T-cell (primary cell): ENCODE measurements around the gene CHD2. TPM values are rescaled to one million over a fixed set of nuclear protein-coding genes. Genes with fewer than 3 reads are reported as not detected.

Experiments
- ATAC-seq, 4 experiments: fragments of 200-7000 bp in 3 of 4; fragments of 150-1000 bp in 1 of 4; cut with Tn5 transposase; replicated peaks in 1 of 4; 1 replicate in 3 of 4; 2 replicates in 1 of 4; pipeline ENCODE4 v1.10.0; 2021; ENCODE audit warnings: moderate library complexity in 3 of 4, mild to moderate bottlenecking in 2 of 4, moderate number of reproducible peaks in 1 of 4
- CTCF ChIA-PET, 2 donors: fragments of 300-600 bp; sonication (Branson Sonifier 250); formaldehyde crosslinking; loops; one replicate each; lab custom pipeline; 2022; ENCODE audit warnings: antibody characterized with exemption in 2 of 2; lab: Charles Lee
- POLR2A ChIA-PET, 2 donors: fragments of 300-600 bp; sonication (Branson Sonifier 250); formaldehyde crosslinking; loops; one replicate each; lab custom pipeline; 2022; ENCODE audit warnings: antibody characterized with exemption in 2 of 2; lab: Charles Lee
- DNase-seq, 35 experiments: peaks; one replicate each; pipeline versions ENCODE4 v3.0.0 to v3.0.0-alpha.2; 2013 to 2023
- H3K27ac ChIP-seq: one replicate; pipeline ENCODE4 v1.5.1; 2013; ENCODE audit warnings: low read length
- H3K27me3 ChIP-seq, 2 experiments: replicated peaks in 1 of 2; 1 replicate in 1 of 2; 2 replicates in 1 of 2; pipeline versions ENCODE4 v1.6.1 to v1.7.0; 2013; ENCODE audit warnings: low read length in 1 of 2, mixed read lengths in 1 of 2; ENCODE audit not compliant: control insufficient read depth in 2 of 2, insufficient read depth in 2 of 2; ENCODE audit errors: extremely low read depth in 1 of 2
- H3K36me3 ChIP-seq, 2 donors: 1 replicate in 1 of 2; 2 replicates in 1 of 2; pipeline versions ENCODE4 v1.6.1 to v1.7.0; 2013; ENCODE audit warnings: low read length in 1 of 2; ENCODE audit not compliant: control insufficient read depth in 2 of 2, insufficient read depth in 1 of 2; ENCODE audit errors: extremely low read depth in 1 of 2
- H3K4me1 ChIP-seq, 2 experiments: 1 replicate in 1 of 2; 2 replicates in 1 of 2; pipeline versions ENCODE4 v1.6.1 to v1.7.0; 2013; ENCODE audit warnings: low read length in 2 of 2, mixed read lengths in 1 of 2; ENCODE audit not compliant: insufficient read depth in 2 of 2, control insufficient read depth in 1 of 2; ENCODE audit errors: extremely low read depth in 1 of 2
- H3K4me3 ChIP-seq, 2 donors: 1 replicate in 1 of 2; 2 replicates in 1 of 2; pipeline versions ENCODE4 v1.5.1 to v1.7.0; 2013; ENCODE audit warnings: mild to moderate bottlenecking in 2 of 2, low read length in 1 of 2, moderate library complexity in 1 of 2; ENCODE audit not compliant: control insufficient read depth in 1 of 2; ENCODE audit errors: extremely low read depth in 1 of 2
- H3K9me3 ChIP-seq: 2 replicates; pipeline ENCODE4 v1.7.0; 2013
- H3K27ac Mint-ChIP-seq, 2 donors: one replicate each; pipeline ENCODE4 v1.8.0; 2020 to 2021; ENCODE audit warnings: mild to moderate bottlenecking in 2 of 2, mixed read lengths in 2 of 2
- H3K27me3 Mint-ChIP-seq, 2 donors: one replicate each; pipeline ENCODE4 v1.8.0; 2021 to 2022; ENCODE audit warnings: mixed read lengths in 2 of 2
- H3K36me3 Mint-ChIP-seq: one replicate; pipeline ENCODE4 v1.8.0; 2021; ENCODE audit warnings: mixed read lengths
- H3K4me1 Mint-ChIP-seq, 3 donors: one replicate each; pipeline ENCODE4 v1.8.0; 2020 to 2022; ENCODE audit warnings: mixed read lengths in 3 of 3, mild to moderate bottlenecking in 1 of 3
- H3K4me3 Mint-ChIP-seq, 3 donors: one replicate each; pipeline ENCODE4 v1.8.0; 2020 to 2022; ENCODE audit warnings: mild to moderate bottlenecking in 3 of 3, mixed read lengths in 3 of 3, moderate library complexity in 3 of 3
- H3K9me3 Mint-ChIP-seq, 3 donors: one replicate each; pipeline ENCODE4 v1.8.0; 2020 to 2022; ENCODE audit warnings: mixed read lengths in 3 of 3
- WGBS: methylation state at CpG from one replicate; pipeline ENCODE4 v1.1.5; 2013; ENCODE audit warnings: missing lambda C conversion rate; ENCODE audit not compliant: insufficient coverage; 5-methylcytosine and 5-hydroxymethylcytosine counted together
- total RNA-seq, 35 experiments: library from RNA in 6 of 35; stranded (reverse) in 6 of 35; fragments of 120-200 nt in 1 of 35; gene quantifications; one replicate each; pipeline versions ENCODE4 v1.2.1 to v1.2.4 and lab custom pipeline; 2013 to 2026

Gene CHD2
- total RNA-seq, 5 donors from 2014 or later (not counting 1 experiment from before 2014, with no cell fraction given), result 231 to 506 (median 266) TPM

DNA sequence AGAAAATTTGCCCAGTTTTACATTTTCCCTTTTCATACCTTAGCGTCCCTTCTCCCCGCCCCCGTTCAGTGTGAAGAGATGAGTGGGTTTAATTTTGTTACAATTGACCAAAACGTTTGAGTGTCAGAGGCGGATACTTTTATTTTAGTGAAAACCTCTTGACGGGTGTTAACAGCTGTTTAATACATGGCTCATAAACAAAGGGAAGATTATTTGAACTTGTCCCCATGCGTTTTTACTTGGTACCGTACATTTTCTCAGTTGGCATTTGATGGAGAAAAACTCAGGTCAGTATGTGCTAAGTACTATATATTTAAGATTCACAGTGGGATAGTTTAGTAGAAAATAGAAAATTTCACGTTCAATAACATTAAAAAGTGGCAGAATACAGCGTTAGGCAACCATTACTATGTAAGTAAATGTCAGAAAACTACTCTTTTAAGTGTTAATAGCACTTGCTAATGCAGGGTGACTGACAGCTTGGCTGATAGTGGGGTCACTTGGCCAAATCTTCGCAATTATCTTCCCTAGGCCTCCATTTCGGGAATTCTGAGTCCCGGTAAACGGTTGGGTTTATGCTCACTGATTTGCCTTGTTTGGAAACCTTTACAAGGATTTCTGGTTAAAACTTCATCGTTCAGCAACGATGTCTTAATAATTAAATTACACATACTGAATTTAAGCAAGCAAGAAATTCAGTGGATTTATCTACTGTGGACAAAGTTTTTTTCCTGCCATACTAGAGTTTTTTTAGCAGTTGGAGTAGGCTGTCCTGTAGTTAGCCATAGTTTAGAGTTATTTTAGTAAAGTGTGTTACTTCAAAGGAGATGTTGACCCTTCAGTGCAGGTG is 4.8 kb downstream of the CHD2 start:
- POLR2A ChIA-PET, result interaction anchor here in 1 of 2 donors (1.0 to 11.6 kb wide), 3 partner anchors 11 to 108 kb away, joined by 4 to 372 read pairs (median 88); no protein-coding TSS in a partner anchor
- H3K4me1 ChIP-seq, result peaks cover 28 to 62% of the 10 kb centered on the region in 2 experiments
- DNase-seq, result no peak
- H3K4me3 ChIP-seq, result peak overlapping the region; percentile 87 to 88
- CTCF ChIA-PET, result interaction anchor here in 1 of 2 donors (0.7 to 2.0 kb wide), 3 partner anchors 10 to 107 kb away, joined by 3 to 11 read pairs (median 11); no protein-coding TSS in a partner anchor
- peak overlapping the region; percentile 96 for H3K27ac ChIP-seq
- 68% methylated on average over 4 of the region's 16 CpGs for WGBS
- H3K36me3 Mint-ChIP-seq, result peaks cover 34% of the 10 kb centered on the region
- ATAC-seq, result no peak
- no peaks in the 10 kb centered on the region for H3K9me3 ChIP-seq
- H3K27ac Mint-ChIP-seq, result peak overlapping the region; percentile 100
- no peaks in the 10 kb centered on the region for H3K27me3 ChIP-seq
- H3K9me3 Mint-ChIP-seq, result no peaks in the 10 kb centered on the region
- H3K4me3 Mint-ChIP-seq, result peak overlapping the region; percentile 93 to 99 (median 99)
- no peaks in the 10 kb centered on the region for H3K27me3 Mint-ChIP-seq
- H3K36me3 ChIP-seq, result peaks cover 0 to 18% of the 10 kb centered on the region in 2 donors
- H3K4me1 Mint-ChIP-seq, result peaks cover 64 to 80% (median 69%) of the 10 kb centered on the region in 3 donors

DNA sequence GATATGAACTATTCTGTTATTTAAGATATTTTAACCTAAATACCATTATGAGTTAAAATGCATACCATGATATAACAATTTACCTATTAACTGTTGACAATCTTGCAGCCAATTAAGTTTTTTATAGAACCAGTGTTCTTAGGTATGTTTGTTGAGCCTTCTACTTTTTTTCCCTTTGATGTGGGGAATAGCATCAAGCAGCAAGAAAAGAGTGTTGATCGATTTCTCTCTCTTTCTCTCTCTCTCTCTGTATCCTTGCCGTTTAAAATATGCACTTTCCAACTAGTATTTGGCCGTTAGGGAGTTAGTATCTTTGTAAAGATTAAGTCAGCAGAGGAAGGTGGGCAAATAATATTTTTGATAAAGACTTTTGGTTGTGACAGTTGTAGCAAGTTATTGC is 5.9 kb downstream of the CHD2 start:
- Histone ChIP-seq H3K4me1 (peaks cover 35 to 73% of the 10 kb centered on the region in 2 experiments), H3K9me3 (no peaks in the 10 kb centered on the region), H3K36me3 (peaks cover 0 to 21% of the 10 kb centered on the region in 2 donors), H3K27me3 (no peaks in the 10 kb centered on the region), H3K27ac (peak overlapping the region; percentile 96), H3K4me3 (peak overlapping the region in 1 of 2 donors; percentile 15)
- Mint-ChIP-seq H3K4me1 (peaks cover 73 to 84% (median 76%) of the 10 kb centered on the region in 3 donors), H3K27me3 (no peaks in the 10 kb centered on the region), H3K27ac (peak overlapping the region; percentile 100), H3K4me3 (peak overlapping the region; percentile 93 to 99 (median 99)), H3K36me3 (peaks cover 36% of the 10 kb centered on the region), H3K9me3 (no peaks in the 10 kb centered on the region)
- ChIA-PET POLR2A (interaction anchor here (0.5 to 11.6 kb wide), 9 partner anchors 9 to 108 kb away, joined by 3 to 372 read pairs (median 6); no protein-coding TSS in a partner anchor), CTCF (interaction anchor here in 1 of 2 donors (0.7 to 3.4 kb wide), 5 partner anchors 9 to 109 kb away, joined by 3 to 32 read pairs (median 5); no protein-coding TSS in a partner anchor)
- ATAC-seq (no peak), DNase-seq (peak in 1 of 35 experiments; percentile 59)
- WGBS, result no CpG with 5 or more reads among the region's 3 CpGs

DNA sequence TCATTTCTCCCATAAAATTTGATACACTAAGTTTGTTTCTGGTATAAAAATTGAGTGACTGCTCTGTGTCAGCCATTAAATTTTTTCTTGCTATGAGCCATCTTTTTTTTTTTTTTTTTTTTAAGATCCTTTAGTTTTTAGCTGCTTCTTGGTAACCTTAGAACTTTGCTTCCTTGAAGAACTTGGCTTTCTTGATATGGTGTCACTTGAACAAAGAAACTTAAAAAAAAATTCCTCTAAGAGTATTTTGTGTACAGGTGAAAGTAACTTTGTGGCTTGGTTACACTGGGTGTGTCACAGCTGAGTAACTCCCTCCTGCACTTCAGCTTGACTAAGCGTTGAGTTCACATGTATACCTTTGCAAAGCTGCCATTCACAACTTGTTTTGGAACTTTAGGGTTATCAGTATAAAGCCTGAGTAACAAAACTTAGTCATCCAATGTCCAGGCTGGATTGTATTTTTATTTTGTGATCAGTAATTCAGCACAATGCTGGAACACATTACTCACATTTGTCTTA is 6.5 kb downstream of the CHD2 start:
- ChIA-PET POLR2A (interaction anchor here (0.6 to 11.6 kb wide), 12 partner anchors 9 to 95 kb away, joined by 3 to 372 read pairs (median 6); no protein-coding TSS in a partner anchor), CTCF (interaction anchor here in 1 of 2 donors (0.5 to 3.4 kb wide), 9 partner anchors 8 to 225 kb away, joined by 3 to 32 read pairs (median 5); no protein-coding TSS in a partner anchor)
- no CpG with 5 or more reads among the region's 1 CpG for WGBS
- DNase-seq (peak in 6 of 35 experiments; percentile 17 to 76 (median 32)), ATAC-seq (peak; percentile 19 to 46 (median 34))
- peak overlapping the region; percentile 96 for H3K27ac ChIP-seq
- peaks cover 39 to 79% of the 10 kb centered on the region in 2 experiments for H3K4me1 ChIP-seq
- no peaks in the 10 kb centered on the region for H3K9me3 ChIP-seq
- Mint-ChIP-seq H3K9me3 (no peaks in the 10 kb centered on the region), H3K27me3 (no peaks in the 10 kb centered on the region), H3K36me3 (peaks cover 36% of the 10 kb centered on the region), H3K4me3 (peak overlapping the region; percentile 93 to 99 (median 99)), H3K27ac (peak overlapping the region; percentile 100), H3K4me1 (peaks cover 79 to 90% (median 82%) of the 10 kb centered on the region in 3 donors)
- peaks cover 0 to 16% of the 10 kb centered on the region in 2 donors for H3K36me3 ChIP-seq
- peak overlapping the region; percentile 5 to 15 for H3K4me3 ChIP-seq
- no peaks in the 10 kb centered on the region for H3K27me3 ChIP-seq

DNA sequence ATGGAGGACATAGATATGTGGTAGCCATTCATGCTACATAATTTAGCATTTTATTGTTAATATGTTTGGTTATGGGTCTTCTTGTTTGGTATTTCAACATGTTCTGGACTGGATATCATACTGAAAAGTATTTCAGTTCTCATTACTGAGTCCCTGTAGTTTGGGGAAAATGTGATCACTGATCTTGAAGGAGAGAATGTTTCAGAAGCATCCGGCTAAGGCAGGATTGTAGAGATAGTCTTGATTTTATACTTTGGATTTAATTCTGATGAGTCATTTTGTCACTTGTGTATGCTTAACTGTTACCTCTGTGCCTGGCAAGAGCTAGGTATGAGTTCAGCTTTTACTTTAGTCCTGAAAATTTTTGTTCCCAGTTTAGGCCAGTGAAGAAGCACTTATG is 7.1 kb downstream of the CHD2 start:
- Mint-ChIP-seq H3K4me3 (peak overlapping the region; percentile 93 to 99 (median 99)), H3K36me3 (peaks cover 42% of the 10 kb centered on the region), H3K4me1 (peaks cover 85 to 96% (median 88%) of the 10 kb centered on the region in 3 donors), H3K27ac (peak overlapping the region; percentile 100), H3K27me3 (no peaks in the 10 kb centered on the region), H3K9me3 (no peaks in the 10 kb centered on the region)
- ATAC-seq (no peak), DNase-seq (no peak)
- Histone ChIP-seq H3K27ac (peak overlapping the region; percentile 96), H3K4me1 (peaks cover 45 to 80% of the 10 kb centered on the region in 2 experiments), H3K36me3 (peaks cover 0 to 18% of the 10 kb centered on the region in 2 donors), H3K9me3 (no peaks in the 10 kb centered on the region), H3K27me3 (no peaks in the 10 kb centered on the region), H3K4me3 (peak overlapping the region in 1 of 2 donors; percentile 27)
- POLR2A ChIA-PET, result interaction anchor here (0.6 to 11.6 kb wide), 14 partner anchors 9 to 114 kb away, joined by 3 to 372 read pairs (median 8); no protein-coding TSS in a partner anchor
- WGBS, result 0% methylated on average over 1 of the region's 1 CpG
- CTCF ChIA-PET, result interaction anchor here in 1 of 2 donors (0.5 to 3.4 kb wide), 8 partner anchors 10 to 111 kb away, joined by 3 to 32 read pairs (median 8); no protein-coding TSS in a partner anchor

DNA sequence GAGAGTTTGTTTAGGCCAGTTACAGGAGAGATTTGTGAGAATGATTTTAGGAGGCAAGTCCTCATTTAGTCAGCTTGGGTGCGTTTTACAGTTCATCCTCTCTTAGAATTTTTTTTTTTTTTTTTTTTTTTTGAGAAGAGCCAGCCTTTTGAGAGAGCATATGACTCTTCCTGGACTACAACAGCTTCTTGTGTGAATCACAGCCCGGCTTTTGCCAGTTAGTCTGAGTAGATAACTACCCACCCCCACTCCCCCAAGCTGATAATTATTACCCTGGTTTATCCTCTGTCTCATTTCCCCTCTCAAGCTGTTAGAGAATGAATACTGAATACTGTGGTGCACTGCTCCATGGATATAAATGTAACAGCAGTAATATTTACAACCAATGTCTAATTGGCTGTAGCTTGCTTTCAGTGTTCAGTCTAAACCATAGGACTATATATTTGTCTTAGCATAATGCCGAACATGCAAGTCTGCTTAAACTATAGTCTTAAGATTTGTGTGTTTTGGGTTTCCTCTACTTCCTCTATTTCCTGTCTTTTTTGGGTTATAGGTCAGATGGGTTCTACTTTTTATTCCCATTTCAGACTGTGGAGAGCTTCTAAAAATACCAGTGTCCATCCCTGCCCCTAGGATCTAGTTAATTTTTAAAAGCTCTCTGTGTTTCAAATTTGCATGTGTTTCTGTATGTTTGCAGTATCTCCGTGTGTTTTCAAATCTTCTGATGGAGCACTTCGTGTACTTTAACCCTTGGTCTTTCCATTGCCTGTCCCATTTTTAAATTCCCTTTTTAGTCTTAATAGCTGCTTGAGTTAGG is 8.0 kb downstream of the CHD2 start:
- Mint-ChIP-seq H3K27me3 (no peaks in the 10 kb centered on the region), H3K27ac (peak overlapping the region; percentile 100), H3K4me1 (peaks cover 90 to 99% (median 90%) of the 10 kb centered on the region in 3 donors), H3K4me3 (peak overlapping the region; percentile 93 to 99 (median 99)), H3K36me3 (peaks cover 42% of the 10 kb centered on the region), H3K9me3 (no peaks in the 10 kb centered on the region)
- no peaks in the 10 kb centered on the region for H3K9me3 ChIP-seq
- POLR2A ChIA-PET, result interaction anchor here (0.6 to 11.6 kb wide), 20 partner anchors 8 to 113 kb away, joined by 3 to 372 read pairs (median 8); partner anchors contain the start of gene CHD2 (in 2 of the 2)
- H3K36me3 ChIP-seq, result peaks cover 0 to 15% of the 10 kb centered on the region in 2 donors
- no peaks in the 10 kb centered on the region for H3K27me3 ChIP-seq
- ATAC-seq, result no peak
- DNase-seq, result no peak
- peaks cover 54 to 78% of the 10 kb centered on the region in 2 experiments for H3K4me1 ChIP-seq
- WGBS, result no CpG with 5 or more reads among the region's 5 CpGs
- CTCF ChIA-PET, result interaction anchor here (0.5 to 3.4 kb wide), 13 partner anchors 8 to 819 kb away, joined by 3 to 32 read pairs (median 5); partner anchors contain the start of gene CHD2 (in 1 of the 2)
- peak overlapping the region; percentile 96 for H3K27ac ChIP-seq
- peak overlapping the region; percentile 27 to 35 for H3K4me3 ChIP-seq
